Mucosa of rectum (tissue), 2 donors: ENCODE results near the gene ADCYAP1.

Experiments used
- H3K27ac ChIP-seq, 2 donors: one replicate each; pipeline ENCODE4 v1.7.0; 2013; ENCODE audit warnings: inconsistent platforms in 2 of 2, low read depth in 2 of 2, low read length in 2 of 2
- H3K27me3 ChIP-seq, 2 donors: one replicate each; pipeline ENCODE4 v1.7.0; 2013; ENCODE audit warnings: low read length in 2 of 2; ENCODE audit not compliant: control insufficient read depth in 2 of 2, insufficient read depth in 2 of 2
- H3K36me3 ChIP-seq, 2 donors: one replicate each; pipeline ENCODE4 v1.7.0; 2013; ENCODE audit warnings: low read length in 2 of 2; ENCODE audit not compliant: control insufficient read depth in 2 of 2, insufficient read depth in 2 of 2
- H3K4me1 ChIP-seq, 2 donors: one replicate each; pipeline ENCODE4 v1.7.0; 2013; ENCODE audit warnings: low read length in 2 of 2, mild to moderate bottlenecking in 1 of 2; ENCODE audit not compliant: control insufficient read depth in 2 of 2, insufficient read depth in 2 of 2
- H3K4me3 ChIP-seq, 2 donors: one replicate each; pipeline ENCODE4 v1.7.0; 2013; ENCODE audit warnings: low read length in 2 of 2
- H3K9ac ChIP-seq, 2 donors: one replicate each; pipeline ENCODE4 v1.7.0; 2013; ENCODE audit warnings: low read length in 2 of 2, low read depth in 1 of 2, mild to moderate bottlenecking in 1 of 2
- H3K9me3 ChIP-seq, 2 donors: one replicate each; pipeline ENCODE4 v1.7.0; 2013; ENCODE audit warnings: low read length in 2 of 2; ENCODE audit not compliant: control insufficient read depth in 2 of 2
- donor health status: healthy.
- donor health status: Normal muscosa, but diverticular disease.

Gene ADCYAP1

GRCh38 chr18:896315-896714 is 8.4 kb upstream of the ADCYAP1 start:
- no peaks in the 10 kb centered on the region for H3K27me3 ChIP-seq
- no peak overlapping the region for H3K4me3 ChIP-seq
- H3K9me3 ChIP-seq: no peaks in the 10 kb centered on the region
- H3K36me3 ChIP-seq: no peaks in the 10 kb centered on the region
- no peak overlapping the region for H3K9ac ChIP-seq
- H3K27ac ChIP-seq: no peak overlapping the region
- H3K4me1 ChIP-seq: no peaks in the 10 kb centered on the region

DNA sequence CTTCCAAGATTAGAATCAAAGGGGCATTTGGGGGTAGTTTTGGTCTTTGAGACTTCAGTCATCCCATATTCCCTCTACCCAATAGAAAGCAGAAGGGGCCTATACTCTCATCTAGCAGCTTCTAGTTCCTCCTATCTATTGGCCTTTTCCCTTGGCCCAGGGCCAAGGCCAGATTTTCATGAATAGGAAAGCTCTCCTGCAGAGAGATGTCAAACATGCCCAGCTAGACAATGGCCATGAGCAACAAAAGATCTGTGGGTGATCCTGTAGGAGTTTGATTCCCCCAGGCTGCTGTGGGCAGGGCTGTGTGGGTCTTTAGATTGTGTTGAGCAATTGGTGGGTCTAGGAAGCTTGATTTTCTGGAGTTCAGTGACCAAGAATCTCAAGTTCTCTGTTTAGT is 2.9 kb upstream of the ADCYAP1 start:
- H3K36me3 ChIP-seq: no peaks in the 10 kb centered on the region
- no peaks in the 10 kb centered on the region for H3K9me3 ChIP-seq
- H3K9ac ChIP-seq: no peak overlapping the region
- no peak overlapping the region for H3K27ac ChIP-seq
- peaks cover 0 to 2% of the 10 kb centered on the region in 2 donors for H3K4me1 ChIP-seq
- H3K4me3 ChIP-seq: no peak overlapping the region
- peaks cover 16 to 17% of the 10 kb centered on the region in 2 donors for H3K27me3 ChIP-seq

DNA sequence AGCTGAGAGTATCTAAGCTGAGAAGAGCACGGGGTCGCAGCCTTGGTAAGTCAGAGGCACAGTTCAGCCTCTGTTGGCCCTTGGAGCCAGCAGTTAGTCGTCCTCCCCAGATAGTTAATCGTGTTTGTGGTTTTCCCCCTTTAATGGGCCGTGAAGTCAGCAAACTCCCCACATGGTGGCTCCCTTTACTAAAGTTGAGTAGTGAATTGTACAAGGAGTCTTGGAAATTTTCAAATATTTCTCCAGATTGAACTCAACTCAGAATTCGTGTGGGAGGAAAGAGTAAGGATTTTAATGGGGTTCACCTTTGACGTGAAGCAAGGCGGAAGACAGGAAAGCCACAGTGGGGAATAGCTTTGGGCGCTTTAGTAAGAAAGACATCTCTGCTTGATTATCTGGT is 2.4 kb upstream of the ADCYAP1 start:
- Histone ChIP-seq H3K9ac (no peak overlapping the region), H3K36me3 (no peaks in the 10 kb centered on the region), H3K4me3 (no peak overlapping the region), H3K9me3 (no peaks in the 10 kb centered on the region), H3K27me3 (peaks cover 16 to 19% of the 10 kb centered on the region in 2 donors), H3K27ac (no peak overlapping the region), H3K4me1 (peaks cover 0 to 2% of the 10 kb centered on the region in 2 donors)

- Histone ChIP-seq H3K36me3 (no peaks in the 10 kb centered on the region), H3K9me3 (no peaks in the 10 kb centered on the region), H3K27ac (no peak overlapping the region), H3K4me1 (peaks cover under 1 to 2% of the 10 kb centered on the region in 2 donors), H3K4me3 (no peak overlapping the region), H3K9ac (no peak overlapping the region), H3K27me3 (peaks cover 22 to 24% of the 10 kb centered on the region in 2 donors)
These were observed 970 bp upstream of the ADCYAP1 start for GRCh38 chr18:903701-904100.

GRCh38 chr18:905307-905947 is 756 bp downstream of the ADCYAP1 start:
- Histone ChIP-seq H3K4me1 (peaks cover 2% of the 10 kb centered on the region in 2 donors), H3K36me3 (no peaks in the 10 kb centered on the region), H3K27ac (no peak overlapping the region), H3K9me3 (no peaks in the 10 kb centered on the region), H3K27me3 (peaks cover 30 to 32% of the 10 kb centered on the region in 2 donors), H3K4me3 (no peak overlapping the region), H3K9ac (no peak overlapping the region)

DNA sequence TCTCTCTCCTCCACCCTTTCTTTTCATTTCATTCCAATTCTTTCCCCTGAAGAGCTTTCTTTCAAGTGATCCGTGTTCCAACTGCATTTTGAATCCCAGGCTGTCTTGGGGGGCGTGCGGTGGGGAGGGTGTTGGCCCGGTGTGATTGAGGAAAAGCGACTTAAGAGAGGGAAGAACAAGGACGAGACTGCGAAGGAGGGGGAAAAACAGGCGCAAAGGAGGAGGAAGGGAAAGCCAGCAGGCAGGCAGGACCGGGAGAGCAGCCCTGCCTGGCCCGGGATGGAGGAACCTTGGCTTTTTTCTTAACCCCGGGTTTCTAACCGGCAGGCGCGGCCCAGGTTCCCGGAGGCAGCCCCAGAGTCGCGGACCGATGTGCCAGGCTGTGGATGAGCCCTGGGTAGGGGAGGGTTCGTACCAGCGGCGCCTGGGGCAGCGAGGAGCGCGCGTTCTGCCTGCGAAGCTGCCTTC is 1.3 kb downstream of the ADCYAP1 start:
- Histone ChIP-seq H3K9ac (no peak overlapping the region), H3K27ac (no peak overlapping the region), H3K9me3 (no peaks in the 10 kb centered on the region), H3K27me3 (peaks cover 33 to 34% of the 10 kb centered on the region in 2 donors), H3K4me1 (peaks cover 2% of the 10 kb centered on the region in 2 donors), H3K36me3 (no peaks in the 10 kb centered on the region), H3K4me3 (no peak overlapping the region)

DNA sequence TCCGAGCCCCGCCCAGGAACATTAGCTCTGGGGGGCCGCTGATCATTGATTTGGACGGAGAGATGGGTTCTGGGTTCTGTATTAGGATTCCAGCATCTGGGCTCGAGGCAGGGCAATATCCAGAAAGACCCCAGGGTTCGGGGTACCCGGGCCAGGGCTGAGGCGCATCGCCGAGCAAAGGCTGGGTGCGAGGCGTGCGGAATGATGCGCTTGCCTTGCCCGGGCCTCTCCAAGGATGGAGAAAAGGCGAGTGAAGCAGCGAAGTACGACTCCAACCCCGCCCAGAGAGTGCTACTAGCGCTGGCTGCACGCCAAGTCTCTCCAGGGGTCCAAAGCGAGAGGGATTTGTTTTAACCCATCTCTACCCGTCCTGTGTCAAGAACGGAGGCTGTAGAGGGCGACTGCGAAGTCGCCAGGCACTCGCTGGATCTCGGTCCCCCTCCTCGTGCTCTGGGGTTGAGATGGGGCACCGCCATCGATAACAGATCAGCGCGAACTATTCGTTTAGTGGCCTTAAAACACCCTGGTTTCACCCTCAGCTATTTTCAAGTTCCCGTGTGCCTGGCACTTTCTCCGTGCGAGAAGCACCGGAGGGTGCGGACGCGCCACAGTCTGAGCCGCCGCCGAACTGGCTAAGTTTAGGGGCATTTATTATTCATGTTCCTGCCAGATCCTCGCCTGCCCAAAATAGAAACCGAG is 1.9 kb downstream of the ADCYAP1 start:
- Histone ChIP-seq H3K36me3 (no peaks in the 10 kb centered on the region), H3K9me3 (no peaks in the 10 kb centered on the region), H3K4me1 (peaks cover 2% of the 10 kb centered on the region in 2 donors), H3K27ac (no peak overlapping the region), H3K9ac (no peak overlapping the region), H3K27me3 (peaks cover 35 to 37% of the 10 kb centered on the region in 2 donors), H3K4me3 (no peak overlapping the region)

GRCh38 chr18:907115-907884 is 2.6 kb downstream of the ADCYAP1 start:
- Histone ChIP-seq H3K4me1 (peaks cover 2% of the 10 kb centered on the region in 2 donors), H3K36me3 (no peaks in the 10 kb centered on the region), H3K27ac (no peak overlapping the region), H3K4me3 (peak overlapping the region in 1 of 2 donors; percentile 16), H3K9ac (no peak overlapping the region), H3K9me3 (no peaks in the 10 kb centered on the region), H3K27me3 (peaks cover 38 to 40% of the 10 kb centered on the region in 2 donors)

- Histone ChIP-seq H3K4me1 (peaks cover 2% of the 10 kb centered on the region in 2 donors), H3K27me3 (peaks cover 38 to 42% of the 10 kb centered on the region in 2 donors), H3K27ac (no peak overlapping the region), H3K36me3 (no peaks in the 10 kb centered on the region), H3K4me3 (peak overlapping the region; percentile 16 to 48), H3K9me3 (no peaks in the 10 kb centered on the region), H3K9ac (no peak overlapping the region)
These were observed 3.5 kb downstream of the ADCYAP1 start for GRCh38 chr18:907885-908757.
